Urinary bladder (tissue), 2 donors: ENCODE data around the gene CRABP1. TPM values are rescaled to one million over a fixed set of nuclear protein-coding genes. Genes with fewer than 3 reads are reported as not detected.

ENCODE experiments used
- polyA plus RNA-seq: library from polyadenylated mRNA; stranded (reverse); fragments of 200-250 nt; gene quantifications from one replicate; pipeline ENCODE4 v1.2.3, GENCODE V29; 2013
- small RNA-seq: library from RNA; depleted of rRNA; stranded (forward); fragments of <200 nt; gene quantifications from one replicate; pipeline ENCODE3, GENCODE V24; 2014
- total RNA-seq: library from RNA; depleted of rRNA; stranded (reverse); fragments of >200 nt; gene quantifications from one replicate; pipeline ENCODE4 v1.2.3, GENCODE V29; 2014
- donor health status: healthy.

Gene CRABP1
- total and polyA plus RNA-seq, 2 donors, result 0.20 to 5.9 TPM

Small RNA genes within 50 kb of the gene (small RNA-seq; reads per million reads assigned to genes)
- not detected for gene AC090607.5

Other genes starting within 250 kb of the CRABP1 start
- gene SH2D7, start 247.8 kb upstream of the CRABP1 start, total RNA-seq, result not detected
- not detected for gene SH2D7, start 247.8 kb upstream of the CRABP1 start, polyA plus RNA-seq
- 11.4 TPM for gene CIB2, start 208.9 kb upstream of the CRABP1 start, total RNA-seq
- 6.9 TPM for gene CIB2, start 208.9 kb upstream of the CRABP1 start, polyA plus RNA-seq
- 24.8 TPM for gene IDH3A, start 191.0 kb upstream of the CRABP1 start, total RNA-seq
- gene IDH3A, start 191.0 kb upstream of the CRABP1 start, polyA plus RNA-seq, result 39.4 TPM
- gene ACSBG1, start 105.8 kb upstream of the CRABP1 start, total RNA-seq, result 1.1 TPM
- 0.25 TPM for gene ACSBG1, start 105.8 kb upstream of the CRABP1 start, polyA plus RNA-seq
- gene DNAJA4, start 75.8 kb upstream of the CRABP1 start, total RNA-seq, result 23.4 TPM
- gene DNAJA4, start 75.8 kb upstream of the CRABP1 start, polyA plus RNA-seq, result 18.5 TPM
- 66.2 TPM for gene SKIC8, start 40.7 kb upstream of the CRABP1 start, total RNA-seq
- gene SKIC8, start 40.7 kb upstream of the CRABP1 start, polyA plus RNA-seq, result 47.4 TPM
- gene IREB2, start 97.9 kb downstream of the CRABP1 start, total RNA-seq, result 87.5 TPM
- gene IREB2, start 97.9 kb downstream of the CRABP1 start, polyA plus RNA-seq, result 16.4 TPM
- gene HYKK, start 167.2 kb downstream of the CRABP1 start, total RNA-seq, result 7.1 TPM
- 4.8 TPM for gene HYKK, start 167.2 kb downstream of the CRABP1 start, polyA plus RNA-seq
- gene PSMA4, start 200.1 kb downstream of the CRABP1 start, total RNA-seq, result 194 TPM
- 183 TPM for gene PSMA4, start 200.1 kb downstream of the CRABP1 start, polyA plus RNA-seq
- 3.3 TPM for gene CHRNA5, start 225.2 kb downstream of the CRABP1 start, total RNA-seq
- 2.6 TPM for gene CHRNA5, start 225.2 kb downstream of the CRABP1 start, polyA plus RNA-seq